Stimulated activated CD8-positive, alpha-beta memory T cell treated with anti-CD3 and anti-CD28 coated beads, Interleukin-4, amount 100 ng/mL, for 24 hours (primary cell): ENCODE measurements around the gene CFAP92.
"Not testable (repeated sequence)": the region's sequence is repeated elsewhere in the genome, so short reads cannot be mapped to it uniquely, and the experiment has no call there.

Experiments
- DNase-seq: peaks from one replicate; pipeline ENCODE4 v3.0.0-alpha.2; 2020; ENCODE audit warnings: low read depth

Gene CFAP92

DNA sequence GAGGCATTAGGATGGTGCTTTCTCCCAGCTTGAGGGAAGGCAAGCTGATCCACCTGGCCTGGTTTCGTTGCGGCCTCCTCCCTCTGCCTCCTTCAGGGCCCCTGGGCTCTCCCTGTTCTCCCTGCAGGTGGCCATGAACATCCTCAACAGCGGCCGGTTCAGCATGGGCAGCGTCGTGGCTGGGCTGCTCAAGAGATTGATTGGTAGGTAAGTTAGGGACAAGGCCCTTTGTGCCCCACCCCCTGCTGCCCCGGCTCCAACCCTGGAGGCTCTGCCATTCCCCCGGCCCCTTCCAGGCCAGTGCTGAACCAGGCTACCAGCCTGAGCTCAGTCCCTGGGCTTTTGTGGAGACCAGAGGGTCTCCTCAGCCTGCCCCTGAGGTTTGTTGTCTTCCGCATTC, 91.5 kb downstream of the CFAP92 start:
- no peak for DNase-seq

- no peak for DNase-seq
Measured at GRCh38 chr3:128895843-128896697, 97.8 kb downstream of the CFAP92 start.

- no peak for DNase-seq
Measured at GRCh38 chr3:128889139-128889894, 104.6 kb downstream of the CFAP92 start.

GRCh38 chr3:128884992-128885391, 108.9 kb downstream of the CFAP92 start:
- DNase-seq, result no peak

GRCh38 chr3:128882719-128883118, 111.2 kb downstream of the CFAP92 start:
- DNase-seq, result no peak

DNA sequence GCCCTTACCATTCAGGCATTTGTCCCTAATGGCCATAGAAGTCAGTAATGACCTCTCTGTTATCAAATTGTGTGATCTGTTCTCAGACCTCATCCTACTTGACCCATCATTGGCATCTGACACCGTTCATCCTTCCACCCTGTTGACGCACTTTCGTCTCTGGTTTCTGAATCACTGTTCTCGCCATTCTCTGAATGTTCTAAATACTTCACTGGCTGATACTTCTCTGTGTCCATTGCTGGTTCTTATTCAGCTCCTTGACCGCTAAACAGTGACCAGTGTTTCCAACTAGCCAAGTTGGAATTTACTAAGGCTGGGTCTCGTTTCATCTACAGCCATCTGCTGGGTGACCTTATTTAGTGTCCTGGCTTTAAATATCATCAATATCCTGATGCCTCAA, 112.3 kb downstream of the CFAP92 start:
- DNase-seq, result no peak

DNA sequence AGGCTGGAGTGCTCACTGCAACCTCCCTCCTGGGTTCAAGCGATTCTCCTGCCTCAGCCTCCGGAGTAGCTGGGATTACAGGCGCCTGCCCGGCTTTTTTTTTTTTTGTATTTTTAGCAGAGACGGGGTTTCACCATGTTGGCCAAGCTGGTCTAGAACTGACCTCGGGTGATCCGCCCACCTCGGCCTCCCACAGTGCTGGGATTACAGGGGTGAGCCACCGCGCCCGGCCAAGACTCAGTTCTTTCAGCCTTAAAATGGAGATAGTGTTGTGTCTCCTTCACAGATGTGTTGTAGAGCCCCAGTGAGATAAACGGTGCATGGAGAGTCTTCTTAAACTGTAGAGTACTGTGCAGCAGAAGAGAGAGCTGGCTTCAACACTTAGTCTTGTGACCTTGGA, 113.4 kb downstream of the CFAP92 start:
- not testable (repeated sequence) for DNase-seq

GRCh38 chr3:128879991-128880390, 113.9 kb downstream of the CFAP92 start:
- no peak for DNase-seq

GRCh38 chr3:128879125-128879969, 114.5 kb downstream of the CFAP92 start, which contains the start of gene ACAD9:
Gene ACAD9, plus strand, starts transcription at chr3:128879620. Its CDS starts 72 bp downstream, at chr3:128879692.
- DNase-seq, result peak; percentile 98

GRCh38 chr3:128878556-128879124, 115.2 kb downstream of the CFAP92 start:
- DNase-seq, result no peak

- DNase-seq, result no peak
Measured at GRCh38 chr3:128878011-128878457, 115.8 kb downstream of the CFAP92 start.

DNA sequence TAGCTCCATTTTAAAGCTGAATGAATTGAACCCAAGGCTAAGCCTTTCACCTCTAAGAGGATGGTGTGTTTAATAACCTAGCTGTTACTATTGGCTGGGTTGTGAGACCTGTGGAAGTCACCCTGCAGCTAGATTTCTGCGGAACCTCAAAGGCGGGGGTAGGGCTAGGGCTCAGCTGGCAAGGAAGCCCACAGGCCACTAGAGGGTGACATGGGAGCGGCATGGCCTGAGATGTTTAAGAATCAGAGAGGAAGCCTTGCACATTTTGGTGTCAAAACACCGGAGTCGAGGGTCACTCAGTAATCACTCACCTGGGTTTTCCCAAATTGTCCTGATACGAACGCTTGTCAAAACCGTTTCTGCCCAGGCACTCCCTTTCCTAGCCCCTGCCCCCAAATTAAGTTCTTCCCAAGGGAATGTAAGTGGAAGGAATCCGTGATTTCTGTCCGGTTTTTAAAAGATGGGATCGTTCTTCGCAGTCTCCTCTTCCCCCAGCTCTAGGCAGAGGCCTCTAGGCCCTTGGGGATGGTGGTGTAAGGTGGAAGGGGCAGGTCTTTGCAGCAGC, 118.2 kb downstream of the CFAP92 start:
- DNase-seq, result peak; percentile 45

GRCh38 chr3:128874481-128875180, 119.2 kb downstream of the CFAP92 start:
- DNase-seq, result no peak

- DNase-seq, result no peak
Measured at GRCh38 chr3:128873244-128874022, 120.4 kb downstream of the CFAP92 start.

DNA sequence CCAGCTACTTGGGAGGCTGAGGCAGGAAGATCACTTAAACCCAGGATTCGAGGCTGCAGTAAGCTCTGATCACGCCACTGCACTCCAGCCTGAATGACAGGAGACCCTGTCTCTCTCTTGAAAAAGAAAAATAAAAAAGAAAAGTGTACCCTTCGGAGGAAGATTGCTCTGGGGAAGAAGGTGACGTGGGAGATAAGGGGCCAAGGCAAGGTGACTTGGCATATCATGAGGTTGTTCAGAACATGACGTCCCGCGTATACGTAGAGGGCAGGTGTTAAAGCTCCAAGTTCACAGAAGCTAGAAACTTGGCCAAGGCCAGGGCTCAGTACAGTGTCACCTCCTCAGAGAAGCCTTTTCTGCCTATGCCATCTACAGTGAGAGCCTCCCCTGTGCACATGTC, 121.1 kb downstream of the CFAP92 start:
- no peak for DNase-seq

DNA sequence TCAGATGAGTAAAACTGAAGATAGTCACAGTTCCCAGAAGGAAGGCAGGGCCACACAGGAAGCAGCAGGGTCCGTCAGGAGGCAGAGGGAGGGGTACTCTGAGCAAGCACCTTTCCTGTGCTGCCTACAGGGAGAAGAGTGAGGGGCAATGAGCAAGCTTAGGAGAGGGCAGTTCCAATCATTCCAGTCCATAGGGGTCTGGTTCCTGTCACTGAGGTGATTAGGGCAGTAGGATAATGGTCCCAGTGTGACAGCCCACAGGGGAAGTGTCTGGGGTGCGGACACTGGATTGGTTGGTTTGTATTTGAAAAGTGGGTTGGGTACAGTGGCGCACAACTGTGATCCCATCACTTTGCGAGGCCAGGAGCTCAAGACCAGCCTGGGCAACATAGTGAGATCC, 121.6 kb downstream of the CFAP92 start:
- no peak for DNase-seq

- DNase-seq, result no peak
Measured at GRCh38 chr3:128870347-128870746, 123.5 kb downstream of the CFAP92 start.

GRCh38 chr3:128867200-128868125, 126.4 kb downstream of the CFAP92 start:
- no peak for DNase-seq
